ENCODE data around the gene CCDC7.
"Not testable (repeated sequence)": the region's sequence is repeated elsewhere in the genome, so short reads cannot be mapped to it uniquely, and the experiment has no call there.

GRCh38 chr10:32754900-32755299 is 309.0 kb downstream of the CCDC7 start:
- TF ChIP-seq CTCF, POLR2AphosphoS5, POLR2A, EP300 (IDR thresholded peaks at IDR 0.05): not testable (repeated sequence)
